Osteocyte (in vitro differentiated cells): ENCODE results near the gene NBEA. TPM values are rescaled to one million over a fixed set of nuclear protein-coding genes. Genes with fewer than 3 reads are reported as not detected.

ENCODE experiments used
- DNase-seq: peaks from one replicate; pipeline ENCODE4 v3.0.0; 2021; ENCODE audit warnings: mixed read lengths; ENCODE audit not compliant: unreplicated experiment; ENCODE audit errors: extremely low spot score
- H3K27ac Mint-ChIP-seq: one replicate; pipeline ENCODE4 v1.8.0; 2021; ENCODE audit warnings: mild to moderate bottlenecking, mixed read lengths; ENCODE audit not compliant: unreplicated experiment
- H3K27me3 Mint-ChIP-seq: one replicate; pipeline ENCODE4 v1.8.0; 2021; ENCODE audit warnings: mixed read lengths; ENCODE audit not compliant: unreplicated experiment
- H3K36me3 Mint-ChIP-seq: one replicate; pipeline ENCODE4 v1.8.0; 2021; ENCODE audit warnings: mixed read lengths; ENCODE audit not compliant: unreplicated experiment
- H3K4me1 Mint-ChIP-seq: one replicate; pipeline ENCODE4 v1.8.0; 2021; ENCODE audit warnings: mixed read lengths; ENCODE audit not compliant: unreplicated experiment
- H3K4me3 Mint-ChIP-seq: one replicate; pipeline ENCODE4 v1.8.0; 2021; ENCODE audit warnings: mild to moderate bottlenecking, moderate library complexity, mixed read lengths; ENCODE audit not compliant: unreplicated experiment
- H3K9me3 Mint-ChIP-seq: one replicate; pipeline ENCODE4 v1.8.0; 2021; ENCODE audit warnings: mixed read lengths; ENCODE audit not compliant: unreplicated experiment
- CTCF ChIP-seq: fragments of 200-600 bp; sonication (generic); IDR thresholded peaks from 2 replicates; pipeline ENCODE4 v1.5.0; 2021; ENCODE audit warnings: antibody characterized with exemption, mild to moderate bottlenecking, moderate library complexity
- total RNA-seq: library from RNA; stranded (reverse); gene quantifications from 2 replicates; pipeline ENCODE4 v1.2.1, GENCODE V29; 2021

NBEA gene
- total RNA-seq, 1 donor from 2014 or later = 10.9 TPM

- H3K27me3 Mint-ChIP-seq = peaks cover 46% of the 10 kb centered on the region
Measured at GRCh38 chr13:35471706-35472322, 529.7 kb downstream of the NBEA start.

GRCh38 chr13:35472323-35472881 is 530.3 kb downstream of the NBEA start:
- H3K27ac Mint-ChIP-seq = peak overlapping the region; percentile 86
- no peak for DNase-seq
- H3K9me3 Mint-ChIP-seq = no peaks in the 10 kb centered on the region
- peaks cover 10% of the 10 kb centered on the region for H3K36me3 Mint-ChIP-seq
- no peak for TF ChIP-seq CTCF
- H3K4me3 Mint-ChIP-seq = peak overlapping the region; percentile 96
- H3K27me3 Mint-ChIP-seq = peaks cover 52% of the 10 kb centered on the region
- H3K4me1 Mint-ChIP-seq = peaks cover 40% of the 10 kb centered on the region

More at GRCh38 chr13:35471706-35472322, 529.7 kb downstream of the NBEA start:
- Mint-ChIP-seq H3K4me3 (peak overlapping the region; percentile 96), H3K27ac (peak overlapping the region; percentile 86), H3K4me1 (peaks cover 35% of the 10 kb centered on the region), H3K9me3 (no peaks in the 10 kb centered on the region), H3K36me3 (peaks cover 10% of the 10 kb centered on the region)
- DNase-seq = no peak
- no peak for TF ChIP-seq CTCF

GRCh38 chr13:35473206-35473775 is 531.2 kb downstream of the NBEA start:
- Mint-ChIP-seq H3K36me3 (peaks cover 10% of the 10 kb centered on the region), H3K4me3 (peak overlapping the region; percentile 96), H3K27ac (peak overlapping the region; percentile 66), H3K27me3 (peaks cover 60% of the 10 kb centered on the region), H3K9me3 (no peaks in the 10 kb centered on the region), H3K4me1 (peaks cover 44% of the 10 kb centered on the region)
- no peak for DNase-seq
- TF ChIP-seq CTCF = no peak

- Mint-ChIP-seq H3K27me3 (peaks cover 65% of the 10 kb centered on the region), H3K36me3 (peaks cover 10% of the 10 kb centered on the region), H3K4me1 (peaks cover 45% of the 10 kb centered on the region), H3K9me3 (no peaks in the 10 kb centered on the region), H3K27ac (peak overlapping the region; percentile 66), H3K4me3 (peak overlapping the region; percentile 96)
- TF ChIP-seq CTCF = no peak
- no peak for DNase-seq
Measured at GRCh38 chr13:35473802-35474201, 531.7 kb downstream of the NBEA start.

GRCh38 chr13:35474496-35475211 is 532.6 kb downstream of the NBEA start:
- Mint-ChIP-seq H3K4me3 (peak overlapping the region; percentile 96), H3K36me3 (peaks cover 10% of the 10 kb centered on the region), H3K9me3 (no peaks in the 10 kb centered on the region), H3K4me1 (peaks cover 47% of the 10 kb centered on the region), H3K27me3 (peaks cover 68% of the 10 kb centered on the region), H3K27ac (peak overlapping the region; percentile 96)
- TF ChIP-seq CTCF = no peak
- DNase-seq = no peak
